Caco-2 (cell line): ENCODE measurements around the gene MMP23B. TPM values are rescaled to one million over a fixed set of nuclear protein-coding genes. Genes with fewer than 3 reads are reported as not detected.

Experiments used
- BruUV-seq: library from RNA; stranded (reverse); fragments of 400-500 nt; replicated peaks from 2 replicates; lab custom pipeline; 2021; lab: Mats Ljungman, UMichigan
- CTCF ChIA-PET: fragments of 300-600 bp; sonication (Branson Sonifier 250); formaldehyde crosslinking; loops from one replicate; lab custom pipeline; 2022; ENCODE audit warnings: antibody characterized with exemption; lab: Charles Lee
- POLR2A ChIA-PET: fragments of 300-600 bp; sonication (Branson Sonifier 250); formaldehyde crosslinking; loops from one replicate; lab custom pipeline; 2022; ENCODE audit warnings: antibody characterized with exemption; lab: Charles Lee
- DNase-seq, 2 experiments: peaks; one replicate each; pipeline versions ENCODE4 v3.0.0 to v3.0.0-alpha.2; 2020 to 2022
- H3K27me3 ChIP-seq: replicated peaks from 2 replicates; pipeline ENCODE4 v1.6.0; 2011; ENCODE audit warnings: low read length; ENCODE audit not compliant: control insufficient read depth, insufficient read depth
- H3K36me3 ChIP-seq: 2 replicates; pipeline ENCODE4 v1.5.1; 2011; ENCODE audit warnings: low read length; ENCODE audit not compliant: control insufficient read depth, insufficient read depth
- H3K4me1 ChIP-seq: fragments of 250-450 bp; sonication (Bioruptor Pico); 2 replicates; pipeline ENCODE4 v1.5.1; 2020; ENCODE audit warnings: mild to moderate bottlenecking
- H3K4me3 ChIP-seq: 2 replicates; pipeline ENCODE4 v1.5.1; 2011; ENCODE audit warnings: low read depth, mild to moderate bottlenecking, control low read depth, low read length
- H3K9me3 ChIP-seq: fragments of 250-450 bp; sonication (Bioruptor Pico); 2 replicates; pipeline ENCODE4 v1.5.1; 2020; ENCODE audit warnings: mild to moderate bottlenecking, moderate library complexity
- H3K27ac Mint-ChIP-seq: one replicate; pipeline ENCODE4 v1.8.0; 2022; ENCODE audit warnings: mixed read lengths; ENCODE audit not compliant: unreplicated experiment
- H3K27me3 Mint-ChIP-seq: one replicate; pipeline ENCODE4 v1.8.0; 2022; ENCODE audit warnings: mixed read lengths; ENCODE audit not compliant: insufficient read depth, unreplicated experiment
- H3K36me3 Mint-ChIP-seq: one replicate; pipeline ENCODE4 v1.8.0; 2022; ENCODE audit warnings: mild to moderate bottlenecking, mixed read lengths; ENCODE audit not compliant: insufficient read depth, unreplicated experiment
- H3K4me1 Mint-ChIP-seq: one replicate; pipeline ENCODE4 v1.8.0; 2022; ENCODE audit warnings: low read depth, mixed read lengths; ENCODE audit not compliant: unreplicated experiment
- H3K4me3 Mint-ChIP-seq: one replicate; pipeline ENCODE4 v1.8.0; 2022; ENCODE audit warnings: mild to moderate bottlenecking, moderate library complexity, mixed read lengths; ENCODE audit not compliant: unreplicated experiment
- H3K9me3 Mint-ChIP-seq: one replicate; pipeline ENCODE4 v1.8.0; 2022; ENCODE audit warnings: mixed read lengths; ENCODE audit not compliant: unreplicated experiment
- CTCF ChIP-seq, 2 experiments: fragments of 200-600 bp in 1 of 2; IDR thresholded peaks; 1 replicate in 1 of 2; 2 replicates in 1 of 2; pipeline versions ENCODE4 v1.5.1 to v1.8.0; 2011 to 2022; ENCODE audit warnings: antibody characterized with exemption in 1 of 2, control low read depth in 1 of 2, inconsistent platforms in 1 of 2, low read depth in 1 of 2, low read length in 1 of 2, mild to moderate bottlenecking in 1 of 2, moderate library complexity in 1 of 2; ENCODE audit not compliant: insufficient read depth in 1 of 2, severe bottlenecking in 1 of 2, unreplicated experiment in 1 of 2
- intact Hi-C: fragments of 100-400 bp; cut with micrococcal nuclease; formaldehyde crosslinking; loops from one replicate; pipeline ENCODE4 v1.10.0; 2022; ENCODE audit not compliant: unreplicated experiment
- total RNA-seq: library from RNA; stranded (reverse); gene quantifications from 2 replicates; pipeline ENCODE4 v1.2.3, GENCODE V29; 2022

The MMP23B gene
- total RNA-seq, 1 experiment from 2014 or later, result 6.0 TPM

- no peaks in the 10 kb centered on the region for H3K36me3 ChIP-seq
- no peak overlapping the region for H3K4me3 Mint-ChIP-seq
- H3K36me3 Mint-ChIP-seq, result peaks cover 13% of the 10 kb centered on the region
- H3K27me3 ChIP-seq, result no peaks in the 10 kb centered on the region
- H3K27ac Mint-ChIP-seq, result no peak overlapping the region
- no peaks in the 10 kb centered on the region for H3K9me3 ChIP-seq
- ChIA-PET CTCF (no interaction called here), POLR2A (no interaction called here)
- no peaks in the 10 kb centered on the region for H3K9me3 Mint-ChIP-seq
- TF ChIP-seq CTCF (IDR thresholded peaks at IDR 0.05; ENCODE audit: insufficient read depth in 1 of 2, low read depth in 1 of 2, low read length in 1 of 2, severe bottlenecking in 1 of 2, unreplicated experiment in 1 of 2), result no peak
- BruUV-seq, result no TSS peak
- no peaks in the 10 kb centered on the region for H3K4me1 ChIP-seq
- intact Hi-C loops, result no loop called here
- no peak overlapping the region for H3K4me3 ChIP-seq
- H3K4me1 Mint-ChIP-seq, result no peaks in the 10 kb centered on the region
- no peaks in the 10 kb centered on the region for H3K27me3 Mint-ChIP-seq
- no peak for DNase-seq
These were observed 6.2 kb upstream of the MMP23B start for GRCh38 chr1:1625824-1626206.

GRCh38 chr1:1626207-1627141, 5.5 kb upstream of the MMP23B start:
- H3K27ac Mint-ChIP-seq, result no peak overlapping the region
- TF ChIP-seq CTCF (IDR thresholded peaks at IDR 0.05; ENCODE audit: insufficient read depth in 1 of 2, low read depth in 1 of 2, low read length in 1 of 2, severe bottlenecking in 1 of 2, unreplicated experiment in 1 of 2), result no peak
- no peaks in the 10 kb centered on the region for H3K9me3 Mint-ChIP-seq
- ChIA-PET CTCF (no interaction called here), POLR2A (no interaction called here)
- H3K27me3 Mint-ChIP-seq, result no peaks in the 10 kb centered on the region
- H3K4me1 Mint-ChIP-seq, result no peaks in the 10 kb centered on the region
- Histone ChIP-seq H3K27me3 (no peaks in the 10 kb centered on the region), H3K36me3 (no peaks in the 10 kb centered on the region), H3K4me1 (no peaks in the 10 kb centered on the region), H3K9me3 (no peaks in the 10 kb centered on the region), H3K4me3 (no peak overlapping the region)
- DNase-seq, result no peak
- intact Hi-C loops, result no loop called here
- no peak overlapping the region for H3K4me3 Mint-ChIP-seq
- H3K36me3 Mint-ChIP-seq, result peaks cover 13% of the 10 kb centered on the region
- no TSS peak for BruUV-seq

- Mint-ChIP-seq H3K4me1 (no peaks in the 10 kb centered on the region), H3K27me3 (no peaks in the 10 kb centered on the region), H3K27ac (no peak overlapping the region), H3K36me3 (peaks cover 13% of the 10 kb centered on the region), H3K4me3 (no peak overlapping the region), H3K9me3 (no peaks in the 10 kb centered on the region)
- TF ChIP-seq CTCF (IDR thresholded peaks at IDR 0.05; ENCODE audit: insufficient read depth in 1 of 2, low read depth in 1 of 2, low read length in 1 of 2, severe bottlenecking in 1 of 2, unreplicated experiment in 1 of 2), result no peak
- no peak overlapping the region for H3K4me3 ChIP-seq
- CTCF ChIA-PET, result no interaction called here
- H3K27me3 ChIP-seq, result no peaks in the 10 kb centered on the region
- POLR2A ChIA-PET, result no interaction called here
- H3K4me1 ChIP-seq, result no peaks in the 10 kb centered on the region
- H3K9me3 ChIP-seq, result no peaks in the 10 kb centered on the region
- intact Hi-C loops, result no loop called here
- no peak for DNase-seq
- BruUV-seq, result no TSS peak
- H3K36me3 ChIP-seq, result no peaks in the 10 kb centered on the region
These were observed 4.6 kb upstream of the MMP23B start for GRCh38 chr1:1627261-1627828.
